ENCODE measurements around the gene OR6V1. TPM values are rescaled to one million over a fixed set of nuclear protein-coding genes. Genes with fewer than 3 reads are reported as not detected.

The OR6V1 gene
- total and polyA plus RNA-seq, 3 experiments from 2014 or later = not detected

DNA sequence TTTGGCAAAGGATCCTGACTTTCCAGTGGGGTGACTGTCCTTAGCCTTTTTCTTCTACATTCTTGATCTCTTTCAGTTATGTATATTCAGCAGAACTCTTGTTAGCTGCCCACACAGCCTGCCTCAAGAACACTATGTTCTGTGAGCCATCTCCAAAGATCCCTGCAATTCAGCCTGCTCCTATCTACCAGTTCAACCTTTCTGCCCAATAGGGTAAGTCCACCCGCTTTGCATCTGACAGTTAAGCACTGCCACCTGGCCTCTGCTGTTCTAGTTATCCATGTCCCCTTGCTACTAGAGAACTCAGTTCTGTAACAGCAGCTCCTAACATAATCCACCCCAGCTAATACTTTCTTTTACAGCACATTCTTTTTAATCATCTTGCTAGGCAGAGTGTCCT lies 38.7 kb upstream of the OR6V1 start:
- H3K36me3 Mint-ChIP-seq = no peaks in the 10 kb centered on the region
- H3K4me3 Mint-ChIP-seq = no peak overlapping the region
- no peaks in the 10 kb centered on the region for H3K9me3 Mint-ChIP-seq
- no peaks in the 10 kb centered on the region for H3K4me1 ChIP-seq (ENCODE audit: insufficient read depth, low read length)
- ChIA-PET CTCF (interaction anchor here (0.9 to 1.2 kb wide), 2 partner anchors 159 to 201 kb away, joined by 3 to 4 read pairs; no protein-coding TSS in a partner anchor), POLR2A (no interaction called here)
- no peaks in the 10 kb centered on the region for H3K4me1 Mint-ChIP-seq
- no peak overlapping the region for H3K27ac ChIP-seq (ENCODE audit: low read depth, low read length)
- no peak overlapping the region for H3K27ac Mint-ChIP-seq
- no peak overlapping the region for H3K4me3 ChIP-seq (ENCODE audit: low read length)
- H3K9me3 ChIP-seq (ENCODE audit: low read length) = no peaks in the 10 kb centered on the region
- DNase-seq = no peak
- peaks cover 2% of the 10 kb centered on the region for H3K27me3 ChIP-seq (ENCODE audit: insufficient read depth, low read length, poor library complexity, severe bottlenecking)
- no peaks in the 10 kb centered on the region for H3K36me3 ChIP-seq (ENCODE audit: insufficient read depth, low read length)
- peaks cover 10 to 36% of the 10 kb centered on the region in 2 donors for H3K27me3 Mint-ChIP-seq

DNA sequence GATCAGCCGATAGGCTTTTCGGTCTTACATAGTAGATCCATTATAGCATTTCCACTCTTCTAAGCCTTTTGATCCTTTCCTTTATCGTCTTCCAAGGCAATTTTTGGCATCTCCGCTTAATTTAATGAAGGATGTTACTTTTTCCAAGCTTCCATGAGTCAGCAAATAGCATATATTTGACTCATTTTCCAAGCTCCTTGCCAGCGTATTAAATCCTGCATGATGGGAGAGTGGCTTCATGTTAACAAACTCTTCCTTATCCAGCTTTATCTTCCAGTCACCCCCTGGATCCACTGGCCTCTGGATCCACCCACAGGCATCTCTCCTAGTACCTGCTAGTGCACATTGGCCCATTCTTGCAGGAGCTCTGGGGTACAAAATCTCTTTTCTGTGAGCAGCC lies 38.2 kb upstream of the OR6V1 start:
- ChIA-PET POLR2A (no interaction called here), CTCF (interaction anchor here (0.9 to 1.2 kb wide), 2 partner anchors 160 to 201 kb away, joined by 3 to 4 read pairs; no protein-coding TSS in a partner anchor)
- Histone ChIP-seq H3K27me3 (ENCODE audit: insufficient read depth, low read length, poor library complexity, severe bottlenecking) (no peaks in the 10 kb centered on the region), H3K27ac (ENCODE audit: low read depth, low read length) (no peak overlapping the region), H3K9me3 (ENCODE audit: low read length) (no peaks in the 10 kb centered on the region), H3K4me3 (ENCODE audit: low read length) (no peak overlapping the region), H3K36me3 (ENCODE audit: insufficient read depth, low read length) (no peaks in the 10 kb centered on the region), H3K4me1 (ENCODE audit: insufficient read depth, low read length) (no peaks in the 10 kb centered on the region)
- no peaks in the 10 kb centered on the region for H3K36me3 Mint-ChIP-seq
- no peaks in the 10 kb centered on the region for H3K9me3 Mint-ChIP-seq
- no peak overlapping the region for H3K27ac Mint-ChIP-seq
- H3K4me1 Mint-ChIP-seq = no peaks in the 10 kb centered on the region
- DNase-seq = no peak
- peaks cover 10 to 36% of the 10 kb centered on the region in 2 donors for H3K27me3 Mint-ChIP-seq
- no peak overlapping the region for H3K4me3 Mint-ChIP-seq

DNA sequence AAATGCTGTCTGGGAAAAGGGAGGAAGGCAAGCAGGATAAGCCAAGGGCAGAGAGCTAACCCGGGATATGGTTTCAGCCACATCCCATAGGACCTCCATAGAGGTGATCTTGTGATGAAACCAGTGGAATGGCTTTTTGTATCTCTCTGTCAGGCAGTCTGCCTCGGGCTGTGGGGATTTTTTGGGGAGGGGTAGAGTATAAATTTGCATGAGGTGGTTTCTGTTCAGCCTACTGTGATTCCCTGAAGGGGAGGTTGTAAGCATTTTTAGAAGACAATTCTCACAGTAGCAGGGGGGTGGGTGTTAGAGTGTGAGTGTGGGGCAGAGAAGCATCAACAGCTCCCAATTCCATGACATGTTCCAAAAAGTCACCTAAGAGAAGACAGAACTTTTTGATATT lies 37.1 kb upstream of the OR6V1 start:
- no peak for DNase-seq
- Histone ChIP-seq H3K36me3 (ENCODE audit: insufficient read depth, low read length) (no peaks in the 10 kb centered on the region), H3K27me3 (ENCODE audit: insufficient read depth, low read length, poor library complexity, severe bottlenecking) (no peaks in the 10 kb centered on the region), H3K4me1 (ENCODE audit: insufficient read depth, low read length) (no peaks in the 10 kb centered on the region), H3K27ac (ENCODE audit: low read depth, low read length) (no peak overlapping the region), H3K4me3 (ENCODE audit: low read length) (no peak overlapping the region), H3K9me3 (ENCODE audit: low read length) (no peaks in the 10 kb centered on the region)
- ChIA-PET POLR2A (no interaction called here), CTCF (interaction anchor here (0.9 kb wide), 1 partner anchor 16 kb away, joined by 3 read pairs; no protein-coding TSS in a partner anchor)
- Mint-ChIP-seq H3K27me3 (peaks cover 10 to 36% of the 10 kb centered on the region in 2 donors), H3K27ac (no peak overlapping the region), H3K36me3 (peaks cover 0 to 1% (median 0%) of the 10 kb centered on the region in 3 donors), H3K4me3 (no peak overlapping the region), H3K4me1 (no peaks in the 10 kb centered on the region), H3K9me3 (peaks cover 0 to 3% (median 0%) of the 10 kb centered on the region in 5 donors)

DNA sequence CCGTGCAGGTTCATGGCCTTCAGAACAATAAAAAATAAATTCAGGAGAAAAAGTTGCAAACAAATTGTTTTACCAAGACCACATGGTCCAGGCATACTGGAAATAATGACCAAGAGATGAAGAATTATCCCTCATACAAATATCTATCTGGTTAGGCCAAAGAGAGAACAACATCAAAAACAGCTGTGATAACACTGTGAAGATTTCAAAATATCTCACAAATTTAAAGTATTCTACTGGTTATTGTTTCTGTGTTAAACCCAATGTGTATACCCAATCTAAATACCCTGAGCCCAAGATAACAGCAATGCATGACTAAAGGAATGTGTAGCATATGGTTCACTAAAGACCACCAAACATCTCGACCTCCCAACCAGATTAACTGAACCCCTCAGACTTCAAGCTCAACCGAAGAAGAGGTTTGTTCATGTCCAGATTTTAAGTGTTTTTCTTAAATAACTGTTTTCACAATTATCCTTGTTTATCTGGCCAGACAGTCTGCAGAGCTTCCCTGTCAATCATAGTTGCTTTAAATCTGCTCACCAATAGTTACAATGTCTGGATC lies 36.1 kb upstream of the OR6V1 start:
- Histone ChIP-seq H3K36me3 (ENCODE audit: insufficient read depth, low read length) (no peaks in the 10 kb centered on the region), H3K4me1 (ENCODE audit: insufficient read depth, low read length) (no peaks in the 10 kb centered on the region), H3K27ac (ENCODE audit: low read depth, low read length) (no peak overlapping the region), H3K9me3 (ENCODE audit: low read length) (no peaks in the 10 kb centered on the region), H3K4me3 (ENCODE audit: low read length) (no peak overlapping the region), H3K27me3 (ENCODE audit: insufficient read depth, low read length, poor library complexity, severe bottlenecking) (no peaks in the 10 kb centered on the region)
- POLR2A ChIA-PET = no interaction called here
- CTCF ChIA-PET = interaction anchor here (0.9 to 1.3 kb wide), 2 partner anchors 17 to 203 kb away, joined by 3 read pairs; no protein-coding TSS in a partner anchor
- peaks cover 0 to 1% (median 0%) of the 10 kb centered on the region in 3 donors for H3K36me3 Mint-ChIP-seq
- H3K4me3 Mint-ChIP-seq = no peak overlapping the region
- no peaks in the 10 kb centered on the region for H3K4me1 Mint-ChIP-seq
- H3K27ac Mint-ChIP-seq = no peak overlapping the region
- peaks cover 0 to 3% (median 0%) of the 10 kb centered on the region in 5 donors for H3K9me3 Mint-ChIP-seq
- no peak for DNase-seq
- peaks cover 10 to 36% of the 10 kb centered on the region in 2 donors for H3K27me3 Mint-ChIP-seq

DNA sequence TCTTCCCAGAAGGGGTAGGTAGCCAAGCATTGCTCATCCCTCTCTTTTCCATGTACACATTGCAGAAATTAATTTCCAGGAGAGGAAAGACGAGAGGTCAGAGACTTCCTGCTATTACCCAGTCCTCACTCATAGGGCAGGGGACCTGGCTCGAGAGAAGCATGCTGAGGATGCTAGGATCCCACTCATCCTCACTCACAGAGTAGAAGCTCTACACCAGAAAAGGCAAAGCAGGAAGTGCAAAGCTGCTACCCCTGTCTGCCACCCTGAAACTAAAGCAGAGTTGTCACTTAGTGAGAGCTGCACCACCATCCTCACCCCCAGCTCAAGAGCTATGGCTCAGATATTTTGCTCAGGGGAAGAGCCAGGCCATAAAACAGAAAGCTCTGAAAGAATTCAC lies 35.1 kb upstream of the OR6V1 start:
- POLR2A ChIA-PET = no interaction called here
- H3K4me1 ChIP-seq (ENCODE audit: insufficient read depth, low read length) = no peaks in the 10 kb centered on the region
- no peak overlapping the region for H3K4me3 Mint-ChIP-seq

DNA sequence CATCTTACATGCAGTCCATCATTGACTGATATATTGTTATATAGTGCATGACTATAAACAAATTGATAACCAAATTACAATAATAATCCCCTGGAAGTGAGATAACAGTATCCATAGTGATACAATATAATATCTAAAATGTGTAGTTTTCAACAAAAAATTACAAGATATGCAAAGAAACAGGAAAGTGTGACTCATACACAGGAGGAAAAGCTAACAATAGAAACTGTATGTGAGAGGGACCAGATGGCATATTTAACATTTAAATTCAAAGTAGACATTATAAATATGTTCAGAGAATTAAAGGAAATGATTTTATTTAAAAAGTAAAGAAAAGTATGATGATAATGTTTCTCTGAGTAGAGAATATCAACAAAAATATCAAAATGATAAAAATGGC lies 33.2 kb upstream of the OR6V1 start:
- no peaks in the 10 kb centered on the region for H3K36me3 ChIP-seq (ENCODE audit: insufficient read depth, low read length)
- POLR2A ChIA-PET = no interaction called here

More for the DNA sequence above, 35.1 kb upstream of the OR6V1 start:
- Mint-ChIP-seq H3K36me3 (peaks cover 0 to 1% (median 0%) of the 10 kb centered on the region in 3 donors), H3K9me3 (peaks cover 0 to 3% (median 0%) of the 10 kb centered on the region in 5 donors), H3K27ac (peak overlapping the region in 1 of 8 donors; percentile 86), H3K4me1 (no peaks in the 10 kb centered on the region), H3K27me3 (peaks cover 15 to 36% of the 10 kb centered on the region in 2 donors)
- Histone ChIP-seq H3K27me3 (ENCODE audit: insufficient read depth, low read length, poor library complexity, severe bottlenecking) (no peaks in the 10 kb centered on the region), H3K4me3 (ENCODE audit: low read length) (no peak overlapping the region), H3K9me3 (ENCODE audit: low read length) (no peaks in the 10 kb centered on the region), H3K27ac (ENCODE audit: low read depth, low read length) (no peak overlapping the region), H3K36me3 (ENCODE audit: insufficient read depth, low read length) (no peaks in the 10 kb centered on the region)
- no peak for DNase-seq
- CTCF ChIA-PET = interaction anchor here (0.7 to 1.3 kb wide), 4 partner anchors 8 to 202 kb away, joined by 3 to 6 read pairs (median 3); no protein-coding TSS in a partner anchor

DNA sequence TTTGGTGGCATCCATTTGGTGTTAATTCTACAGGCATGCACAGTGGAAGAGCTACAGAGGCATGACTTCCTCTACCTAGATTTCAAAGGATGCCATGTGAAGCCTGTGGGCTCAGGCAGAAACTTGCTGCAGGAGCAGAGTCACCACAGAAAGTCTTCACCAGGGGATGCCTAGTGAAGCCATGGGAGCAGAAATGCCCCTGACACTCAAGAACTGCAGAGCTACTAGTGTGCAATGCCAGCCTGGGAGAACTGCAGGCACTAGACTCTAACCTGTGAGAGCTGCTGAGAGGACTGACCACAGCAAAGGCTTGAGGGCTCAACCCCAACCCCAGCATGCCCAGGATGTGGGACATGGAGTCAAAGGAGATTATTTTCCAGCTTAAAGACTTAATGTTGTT lies 29.1 kb upstream of the OR6V1 start:
- peaks cover 11 to 30% of the 10 kb centered on the region in 2 donors for H3K27me3 Mint-ChIP-seq
- H3K27ac Mint-ChIP-seq = no peak overlapping the region
- no peak overlapping the region for H3K4me3 ChIP-seq (ENCODE audit: low read length)
- ChIA-PET POLR2A (no interaction called here), CTCF (interaction anchor here (0.7 kb wide), 1 partner anchor 24 kb away, joined by 3 read pairs; no protein-coding TSS in a partner anchor)
- no peaks in the 10 kb centered on the region for H3K27me3 ChIP-seq (ENCODE audit: insufficient read depth, low read length, poor library complexity, severe bottlenecking)
- H3K4me1 ChIP-seq (ENCODE audit: insufficient read depth, low read length) = no peaks in the 10 kb centered on the region
- no peak for DNase-seq
- no peak overlapping the region for H3K4me3 Mint-ChIP-seq
- no peak overlapping the region for H3K27ac ChIP-seq (ENCODE audit: low read depth, low read length)
- no peaks in the 10 kb centered on the region for H3K36me3 ChIP-seq (ENCODE audit: insufficient read depth, low read length)
- peaks cover 0 to 1% (median 0%) of the 10 kb centered on the region in 3 donors for H3K36me3 Mint-ChIP-seq
- H3K9me3 Mint-ChIP-seq = peaks cover 0 to 3% (median 0%) of the 10 kb centered on the region in 5 donors
- no peaks in the 10 kb centered on the region for H3K9me3 ChIP-seq (ENCODE audit: low read length)
- no peaks in the 10 kb centered on the region for H3K4me1 Mint-ChIP-seq

More for the DNA sequence above, 33.2 kb upstream of the OR6V1 start:
- H3K4me3 ChIP-seq (ENCODE audit: low read length) = no peak overlapping the region
- H3K9me3 Mint-ChIP-seq = peaks cover 0 to 3% (median 0%) of the 10 kb centered on the region in 5 donors
- H3K4me1 Mint-ChIP-seq = no peaks in the 10 kb centered on the region
- H3K9me3 ChIP-seq (ENCODE audit: low read length) = no peaks in the 10 kb centered on the region
- peaks cover 0 to 1% (median 0%) of the 10 kb centered on the region in 3 donors for H3K36me3 Mint-ChIP-seq
- H3K27ac ChIP-seq (ENCODE audit: low read depth, low read length) = no peak overlapping the region
- H3K4me1 ChIP-seq (ENCODE audit: insufficient read depth, low read length) = no peaks in the 10 kb centered on the region
- no peak overlapping the region for H3K27ac Mint-ChIP-seq
- H3K27me3 Mint-ChIP-seq = peaks cover 12 to 25% of the 10 kb centered on the region in 2 donors
- H3K4me3 Mint-ChIP-seq = no peak overlapping the region
- CTCF ChIA-PET = interaction anchor here (1.2 kb wide), 1 partner anchor 17 kb away, joined by 3 read pairs; no protein-coding TSS in a partner anchor
- DNase-seq = no peak
- no peaks in the 10 kb centered on the region for H3K27me3 ChIP-seq (ENCODE audit: insufficient read depth, low read length, poor library complexity, severe bottlenecking)

DNA sequence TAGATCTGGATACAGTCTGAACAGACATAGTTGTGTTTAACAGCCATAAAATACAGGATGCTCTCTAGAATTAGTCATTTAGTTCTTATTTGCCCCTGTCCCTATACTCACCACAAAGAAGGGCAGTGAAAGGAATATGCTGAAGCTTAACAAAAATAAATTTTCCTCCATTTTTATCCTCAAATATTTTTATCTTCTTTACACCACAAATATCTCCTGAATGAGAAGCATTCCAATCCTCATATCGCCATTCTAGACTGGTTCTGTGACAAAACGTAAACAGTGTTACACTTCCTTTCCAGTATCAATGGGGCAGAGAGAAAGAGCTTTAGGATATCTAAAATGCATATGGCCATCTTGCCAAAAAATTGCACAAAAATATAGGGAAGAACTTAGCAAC lies 26.8 kb upstream of the OR6V1 start:
- Mint-ChIP-seq H3K27ac (no peak overlapping the region), H3K9me3 (no peaks in the 10 kb centered on the region), H3K36me3 (no peaks in the 10 kb centered on the region), H3K4me3 (no peak overlapping the region), H3K27me3 (peaks cover 20 to 39% of the 10 kb centered on the region in 2 donors), H3K4me1 (no peaks in the 10 kb centered on the region)
- H3K27me3 ChIP-seq (ENCODE audit: insufficient read depth, low read length, poor library complexity, severe bottlenecking) = no peaks in the 10 kb centered on the region
- H3K4me3 ChIP-seq (ENCODE audit: low read length) = no peak overlapping the region
- H3K36me3 ChIP-seq (ENCODE audit: insufficient read depth, low read length) = no peaks in the 10 kb centered on the region
- no peak for DNase-seq
- no peak overlapping the region for H3K27ac ChIP-seq (ENCODE audit: low read depth, low read length)
- no peaks in the 10 kb centered on the region for H3K4me1 ChIP-seq (ENCODE audit: insufficient read depth, low read length)
- ChIA-PET CTCF (interaction anchor here (0.8 kb wide), 1 partner anchor 17 kb away, joined by 3 read pairs; no protein-coding TSS in a partner anchor), POLR2A (no interaction called here)
- H3K9me3 ChIP-seq (ENCODE audit: low read length) = no peaks in the 10 kb centered on the region

Data from CD8-positive, alpha-beta memory T cell (primary cell).